ENCODE measurements around the gene SFTPD.

DNA sequence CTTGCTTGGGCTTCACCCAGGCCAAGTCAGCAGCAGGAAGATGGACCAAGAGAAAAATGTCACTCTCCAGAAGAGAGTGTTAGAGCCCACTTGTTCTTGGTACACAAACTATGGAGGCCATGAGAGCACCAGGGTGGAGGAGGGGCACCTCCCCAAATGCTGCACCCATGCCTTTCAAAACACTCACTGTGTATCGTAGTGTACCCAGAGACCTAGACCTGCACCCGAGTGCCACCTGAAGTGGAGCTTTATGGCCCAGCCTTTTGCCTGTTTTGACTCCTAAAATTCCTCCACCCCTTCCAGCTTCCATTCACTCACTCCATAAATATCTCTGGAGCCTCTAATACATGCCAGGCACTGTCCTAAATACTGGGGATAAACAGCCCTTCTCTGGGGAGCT is 5.0 kb downstream of the SFTPD start:
- TF ChIP-seq, protein P1, sequence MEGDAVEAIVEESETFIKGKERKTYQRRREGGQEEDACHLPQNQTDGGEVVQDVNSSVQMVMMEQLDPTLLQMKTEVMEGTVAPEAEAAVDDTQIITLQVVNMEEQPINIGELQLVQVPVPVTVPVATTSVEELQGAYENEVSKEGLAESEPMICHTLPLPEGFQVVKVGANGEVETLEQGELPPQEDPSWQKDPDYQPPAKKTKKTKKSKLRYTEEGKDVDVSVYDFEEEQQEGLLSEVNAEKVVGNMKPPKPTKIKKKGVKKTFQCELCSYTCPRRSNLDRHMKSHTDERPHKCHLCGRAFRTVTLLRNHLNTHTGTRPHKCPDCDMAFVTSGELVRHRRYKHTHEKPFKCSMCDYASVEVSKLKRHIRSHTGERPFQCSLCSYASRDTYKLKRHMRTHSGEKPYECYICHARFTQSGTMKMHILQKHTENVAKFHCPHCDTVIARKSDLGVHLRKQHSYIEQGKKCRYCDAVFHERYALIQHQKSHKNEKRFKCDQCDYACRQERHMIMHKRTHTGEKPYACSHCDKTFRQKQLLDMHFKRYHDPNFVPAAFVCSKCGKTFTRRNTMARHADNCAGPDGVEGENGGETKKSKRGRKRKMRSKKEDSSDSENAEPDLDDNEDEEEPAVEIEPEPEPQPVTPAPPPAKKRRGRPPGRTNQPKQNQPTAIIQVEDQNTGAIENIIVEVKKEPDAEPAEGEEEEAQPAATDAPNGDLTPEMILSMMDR (IDR thresholded peaks at IDR 0.05; ENCODE audit: insufficient read depth, low read length, poor library complexity, severe bottlenecking) = no peak
- no peak for TF ChIP-seq EZH2phosphoT487 (conservative IDR thresholded peaks at IDR 0.05; ENCODE audit: low read length)
